HCT116 (cell line): ENCODE data around the gene VWA1. TPM values are rescaled to one million over a fixed set of nuclear protein-coding genes. Genes with fewer than 3 reads are reported as not detected.
"Not testable (repeated sequence)": the region's sequence is repeated elsewhere in the genome, so short reads cannot be mapped to it uniquely, and the experiment has no call there.

Source experiments
- ATAC-seq: fragments of 200-7000 bp; cut with Tn5 transposase; 2 replicates; pipeline ENCODE4 v1.9.1; 2020; ENCODE audit warnings: mild to moderate bottlenecking, moderate library complexity
- BruUV-seq: library from RNA; stranded (reverse); fragments of 400-500 nt; replicated peaks from 2 replicates; lab custom pipeline; 2021; lab: Mats Ljungman, UMichigan
- CTCF ChIA-PET: fragments of 300-600 bp; sonication (Branson Sonifier 250); formaldehyde crosslinking; loops from one replicate; lab custom pipeline; 2021; ENCODE audit warnings: antibody characterized with exemption; lab: Charles Lee
- POLR2A ChIA-PET: fragments of 300-600, 350-600 bp; sonication (Branson Sonifier 250); formaldehyde crosslinking; loops from one replicate; lab custom pipeline; 2021; ENCODE audit warnings: antibody characterized with exemption; lab: Charles Lee
- RAD21 ChIA-PET, 2 experiments: fragments of 300-600 bp; sonication (Branson Sonifier 250); formaldehyde crosslinking; loops; one replicate each; lab custom pipeline; 2023; ENCODE audit warnings: low total read pairs in 2 of 2; ENCODE audit not compliant: uncharacterized antibody in 2 of 2, unreplicated experiment in 2 of 2, low non-redundant PET in 1 of 2; lab: Charles Lee
- DNase-seq: peaks from one replicate; pipeline ENCODE4 v3.0.0-alpha.2; 2010; ENCODE audit warnings: low read depth, low spot score
- H2AFZ ChIP-seq: fragments of 200-600 bp; shearing (Covaris generic), sonication (generic); 2 replicates; pipeline ENCODE4 v1.6.1; 2017; ENCODE audit warnings: low read depth, mixed run types, mixed read lengths, antibody characterized with exemption, low read length; ENCODE audit not compliant: poor library complexity, severe bottlenecking
- H3K27ac ChIP-seq: 2 replicates; pipeline ENCODE4 v1.5.1; 2012; ENCODE audit warnings: low read depth, low read length
- H3K27me3 ChIP-seq: fragments of 200-600 bp; sonication (generic); 2 replicates; pipeline ENCODE4 v1.6.1; 2016; ENCODE audit warnings: mixed run types, low read length, mixed read lengths; ENCODE audit not compliant: insufficient read depth
- H3K36me3 ChIP-seq, 2 experiments: fragments of 200-500 bp in 1 of 2; fragments of 200-600 bp in 1 of 2; sonication (Bioruptor generic) in 1 of 2; sonication (generic) in 1 of 2; 2 replicates each; pipeline versions ENCODE4 v1.5.1 to v1.6.1; 2014 to 2016; ENCODE audit warnings: low read length in 2 of 2, inconsistent platforms in 1 of 2, mixed read lengths in 1 of 2, mixed run types in 1 of 2; ENCODE audit not compliant: insufficient read depth in 2 of 2, control insufficient read depth in 1 of 2
- H3K4me1 ChIP-seq, 2 experiments: fragments of 200-600 bp in 1 of 2; sonication (generic) in 1 of 2; 2 replicates each; pipeline versions ENCODE4 v1.5.1 to v1.6.1; 2012 to 2017; ENCODE audit warnings: low read length in 2 of 2, inconsistent platforms in 1 of 2, mild to moderate bottlenecking in 1 of 2, mixed read lengths in 1 of 2, mixed run types in 1 of 2, moderate library complexity in 1 of 2; ENCODE audit not compliant: insufficient read depth in 2 of 2, control insufficient read depth in 1 of 2
- H3K4me2 ChIP-seq: fragments of 200-600 bp; sonication (generic); 2 replicates; pipeline ENCODE4 v1.6.1; 2017; ENCODE audit warnings: mixed run types, low read length, mixed read lengths
- H3K4me3 ChIP-seq, 2 experiments: fragments of 200-600 bp in 1 of 2; sonication (generic) in 1 of 2; replicated peaks in 1 of 2; 2 replicates each; pipeline ENCODE4 v1.5.1; 2011 to 2016; ENCODE audit warnings: low read length in 2 of 2, control low read depth in 1 of 2, low read depth in 1 of 2, mild to moderate bottlenecking in 1 of 2, mixed read lengths in 1 of 2, mixed run types in 1 of 2
- H3K79me2 ChIP-seq: fragments of 200-600 bp; sonication (generic); 2 replicates; pipeline ENCODE4 v1.6.1; 2017; ENCODE audit warnings: mild to moderate bottlenecking, mixed run types, low read length, moderate library complexity, mixed read lengths; ENCODE audit not compliant: insufficient read depth
- H3K9ac ChIP-seq: fragments of 200-600 bp; sonication (generic); 2 replicates; pipeline ENCODE4 v1.6.1; 2016; ENCODE audit warnings: low read length, mixed read lengths
- H3K9me2 ChIP-seq: fragments of 200-600 bp; sonication (generic), shearing (Covaris generic); 2 replicates; pipeline ENCODE4 v1.6.1; 2017; ENCODE audit warnings: mixed run types, mild to moderate bottlenecking, moderate library complexity; ENCODE audit not compliant: insufficient read depth
- H3K9me3 ChIP-seq, 2 experiments: fragments of 200-500 bp in 1 of 2; fragments of 200-600 bp in 1 of 2; sonication (Bioruptor generic) in 1 of 2; sonication (generic) in 1 of 2; 2 replicates each; pipeline ENCODE4 v1.6.1; 2014 to 2017; ENCODE audit warnings: low read length in 2 of 2, mixed read lengths in 2 of 2, inconsistent platforms in 1 of 2, low read depth in 1 of 2, mild to moderate bottlenecking in 1 of 2, mixed run types in 1 of 2, moderate library complexity in 1 of 2; ENCODE audit not compliant: control insufficient read depth in 1 of 2, insufficient read depth in 1 of 2
- H4K20me1 ChIP-seq: fragments of 200-600 bp; sonication (generic), shearing (Covaris generic); 2 replicates; pipeline ENCODE4 v1.6.1; 2017; ENCODE audit warnings: mixed run types, mild to moderate bottlenecking, moderate library complexity; ENCODE audit not compliant: insufficient read depth
- REST ChIP-seq: IDR thresholded peaks from 2 replicates; pipeline ENCODE4 v1.6.1; 2012; ENCODE audit warnings: low read depth
- SIN3A ChIP-seq: IDR thresholded peaks from 2 replicates; pipeline ENCODE4 v1.6.1; 2012; ENCODE audit warnings: low read depth
- TCF7L2 ChIP-seq: IDR thresholded peaks from 2 replicates; pipeline ENCODE4 v1.7.0; 2011; ENCODE audit warnings: borderline replicate concordance, inconsistent platforms; ENCODE audit not compliant: insufficient read depth, insufficient read length; ENCODE audit errors: extremely low read depth
- ZFX ChIP-seq: fragments of 450-650 bp; IDR thresholded peaks from 2 replicates; pipeline ENCODE4 v1.6.1; 2017
- intact Hi-C: fragments of 100-400 bp; cut with micrococcal nuclease; formaldehyde crosslinking; loops from 2 replicates; pipeline ENCODE4 v1.10.0; 2022
- total RNA-seq: library from RNA; stranded (reverse); gene quantifications from one replicate; pipeline ENCODE4 v1.2.1, GENCODE V29; 2021; ENCODE audit not compliant: unreplicated experiment
- TF ChIP-seq, protein P1 (sequence below), 3 experiments: fragments of 200-600 bp in 1 of 3; sonication (generic) in 1 of 3; IDR thresholded peaks in 2 of 3; conservative IDR thresholded peaks in 1 of 3; 2 replicates each; pipeline ENCODE4 v1.5.1; 2012 to 2017; ENCODE audit warnings: low read depth in 2 of 3, low read length in 2 of 3, antibody characterized with exemption in 1 of 3, borderline replicate concordance in 1 of 3, control low read depth in 1 of 3, mild to moderate bottlenecking in 1 of 3, mixed read lengths in 1 of 3, mixed run types in 1 of 3, moderate library complexity in 1 of 3; ENCODE audit not compliant: insufficient read depth in 1 of 3

Gene VWA1
- total RNA-seq, 1 experiment from 2014 or later: 50.6 TPM

DNA sequence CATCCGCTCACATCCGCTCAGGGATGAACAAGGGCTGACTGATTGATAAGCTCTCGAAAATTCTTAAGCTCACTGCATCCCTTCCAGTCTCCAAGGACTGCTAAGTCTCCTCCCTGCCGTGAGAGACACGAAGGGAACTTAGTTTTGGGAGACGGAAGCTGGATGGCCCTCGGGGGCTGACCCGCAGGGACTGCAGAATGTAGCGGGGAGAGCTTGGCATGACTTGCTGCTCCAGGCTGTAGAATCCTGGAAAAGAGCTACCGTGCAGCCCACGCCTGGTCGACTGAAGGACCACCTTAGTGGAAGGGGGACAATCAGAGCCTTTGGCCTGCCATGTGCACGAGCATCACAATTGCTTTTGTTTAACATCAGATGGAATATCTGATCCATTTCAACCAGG is 19.7 kb upstream of the VWA1 start:
- H3K36me3 ChIP-seq: no peaks in the 10 kb centered on the region
- TF ChIP-seq SIN3A: no peak
- no peak for TF ChIP-seq TCF7L2
- TF ChIP-seq ZFX: no peak
- TF ChIP-seq, protein P1, sequence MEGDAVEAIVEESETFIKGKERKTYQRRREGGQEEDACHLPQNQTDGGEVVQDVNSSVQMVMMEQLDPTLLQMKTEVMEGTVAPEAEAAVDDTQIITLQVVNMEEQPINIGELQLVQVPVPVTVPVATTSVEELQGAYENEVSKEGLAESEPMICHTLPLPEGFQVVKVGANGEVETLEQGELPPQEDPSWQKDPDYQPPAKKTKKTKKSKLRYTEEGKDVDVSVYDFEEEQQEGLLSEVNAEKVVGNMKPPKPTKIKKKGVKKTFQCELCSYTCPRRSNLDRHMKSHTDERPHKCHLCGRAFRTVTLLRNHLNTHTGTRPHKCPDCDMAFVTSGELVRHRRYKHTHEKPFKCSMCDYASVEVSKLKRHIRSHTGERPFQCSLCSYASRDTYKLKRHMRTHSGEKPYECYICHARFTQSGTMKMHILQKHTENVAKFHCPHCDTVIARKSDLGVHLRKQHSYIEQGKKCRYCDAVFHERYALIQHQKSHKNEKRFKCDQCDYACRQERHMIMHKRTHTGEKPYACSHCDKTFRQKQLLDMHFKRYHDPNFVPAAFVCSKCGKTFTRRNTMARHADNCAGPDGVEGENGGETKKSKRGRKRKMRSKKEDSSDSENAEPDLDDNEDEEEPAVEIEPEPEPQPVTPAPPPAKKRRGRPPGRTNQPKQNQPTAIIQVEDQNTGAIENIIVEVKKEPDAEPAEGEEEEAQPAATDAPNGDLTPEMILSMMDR (IDR thresholded peaks at IDR 0.05 in 2 of 3, conservative IDR thresholded peaks at IDR 0.05 in 1 of 3; ENCODE audit: borderline replicate concordance in 1 of 3, insufficient read depth in 1 of 3, low read depth in 2 of 3, low read length in 2 of 3): no peak
- no peak for TF ChIP-seq REST
- BruUV-seq: no TSS peak
- H3K9ac ChIP-seq: no peak overlapping the region
- no peaks in the 10 kb centered on the region for H3K9me2 ChIP-seq
- H3K4me3 ChIP-seq: no peak overlapping the region
- no peaks in the 10 kb centered on the region for H4K20me1 ChIP-seq
- intact Hi-C loops: no loop called here
- peaks cover 0 to 4% of the 10 kb centered on the region in 2 experiments; a peak in 1 of 4 replicates for H3K9me3 ChIP-seq
- ATAC-seq (no peak), DNase-seq (no peak)
- CTCF ChIA-PET: no interaction called here
- RAD21 ChIA-PET: no interaction called here
- H3K4me1 ChIP-seq: no peaks in the 10 kb centered on the region
- no peaks in the 10 kb centered on the region for H3K79me2 ChIP-seq
- no peaks in the 10 kb centered on the region for H3K27me3 ChIP-seq
- POLR2A ChIA-PET: no interaction called here
- H3K4me2 ChIP-seq: no peak overlapping the region
- H2AFZ ChIP-seq: no peak overlapping the region
- H3K27ac ChIP-seq: no peak overlapping the region

- H3K9me2 ChIP-seq, H3K27ac ChIP-seq, POLR2A ChIA-PET, H3K79me2 ChIP-seq, H3K9ac ChIP-seq, H3K36me3 ChIP-seq, H3K27me3 ChIP-seq, DNase-seq, H4K20me1 ChIP-seq, intact Hi-C loops, H3K9me3 ChIP-seq, H3K4me3 ChIP-seq, H3K4me2 ChIP-seq, CTCF ChIA-PET, H2AFZ ChIP-seq, BruUV-seq, ATAC-seq, RAD21 ChIA-PET: not testable (repeated sequence)
- H3K4me1 ChIP-seq: peaks cover 4 to 14% of the 10 kb centered on the region in 2 experiments
These were observed 18.1 kb upstream of the VWA1 start for GRCh38 chr1:1417396-1417795.

GRCh38 chr1:1417825-1418463 is 17.5 kb upstream of the VWA1 start:
- H3K79me2 ChIP-seq, H3K4me2 ChIP-seq, CTCF ChIA-PET, H3K9ac ChIP-seq, H3K27me3 ChIP-seq, H4K20me1 ChIP-seq, H3K9me2 ChIP-seq, intact Hi-C loops, RAD21 ChIA-PET, H3K36me3 ChIP-seq, H2AFZ ChIP-seq, DNase-seq, POLR2A ChIA-PET, H3K4me3 ChIP-seq, ATAC-seq, H3K27ac ChIP-seq, H3K9me3 ChIP-seq, BruUV-seq: not testable (repeated sequence)
- peaks cover 9 to 19% of the 10 kb centered on the region in 2 experiments for H3K4me1 ChIP-seq
